C4-2B (cell line): ENCODE measurements around the gene NAP1L3.

Experiments used
- CTCF ChIP-seq: fragments of 450-650 bp; conservative IDR thresholded peaks from 2 replicates; pipeline ENCODE4 v1.5.1; 2017; ENCODE audit warnings: mild to moderate bottlenecking
- ZFX ChIP-seq: fragments of 450-650 bp; IDR thresholded peaks from 2 replicates; pipeline ENCODE4 v1.6.1; 2017

- TF ChIP-seq CTCF (no peak), ZFX (no peak)
Measured at GRCh38 chrX:93660575-93660974, 12.8 kb downstream of the NAP1L3 start.
